Liver (tissue), 3 donors: ENCODE data around the gene PEMT.

Experiments
- CTCF ChIP-seq: fragments of 150-350 bp; IDR thresholded peaks from 2 replicates; pipeline ENCODE4 v1.5.1; 2017; ENCODE audit warnings: improper control_type of control experiment, low read depth, low read length; ENCODE audit not compliant: missing input control
- SP1 ChIP-seq: IDR thresholded peaks from 2 replicates; pipeline ENCODE4 v1.6.1; 2018; ENCODE audit warnings: antibody characterized with exemption, mild to moderate bottlenecking
- donor health status: healthy.
- donor health status: healthy.

DNA sequence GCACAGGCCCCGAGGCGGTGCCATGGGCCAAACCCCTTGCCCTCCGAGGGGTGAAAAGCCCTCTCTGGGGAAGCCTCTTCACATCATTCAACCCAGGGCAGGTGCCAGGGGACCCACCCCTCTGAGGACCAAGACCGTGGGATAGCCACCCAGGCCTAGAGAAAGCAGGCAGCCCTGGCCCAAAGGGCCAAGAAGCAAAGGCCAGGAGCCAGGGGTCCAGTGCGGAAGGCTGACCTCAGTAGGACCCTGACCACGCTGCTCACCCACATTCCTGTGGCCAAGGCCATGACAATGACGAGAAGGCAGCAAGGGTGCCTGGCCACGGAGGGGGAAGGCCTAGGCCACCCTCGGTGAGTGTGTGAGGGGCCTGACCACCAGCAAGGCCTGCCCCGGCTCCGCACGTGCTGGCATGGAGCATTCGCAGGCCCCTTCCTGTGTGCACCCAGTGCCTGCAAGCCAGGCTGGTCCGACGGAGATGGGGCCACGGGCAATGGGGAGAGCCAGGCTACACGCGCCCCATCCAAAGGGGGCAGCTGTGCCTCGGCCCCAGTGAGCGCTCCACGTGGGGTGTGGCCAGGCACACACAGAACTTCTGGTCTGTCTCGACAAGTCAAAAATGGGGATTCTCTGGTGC is 70.8 kb downstream of the PEMT start:
- TF ChIP-seq SP1 = no peak
- no peak for TF ChIP-seq CTCF
